ENCODE data around the gene TEX51. TPM values are rescaled to one million over a fixed set of nuclear protein-coding genes. Genes with fewer than 3 reads are reported as not detected.

The TEX51 gene
- polyA plus RNA-seq (2013, experiment 1 of 2), result not detected
- not detected for polyA plus RNA-seq (2013, experiment 2 of 2)

- H3K4me1 ChIP-seq (ENCODE audit: insufficient read depth, low read length), result no peaks in the 10 kb centered on the region
- H3K27me3 ChIP-seq (ENCODE audit: insufficient read depth, low read length), result no peaks in the 10 kb centered on the region
- no peak within 1 kb of the TSS for H3K27ac ChIP-seq (ENCODE audit: low read depth, low read length)
- H3K4me3 ChIP-seq (ENCODE audit: low read length), result no peak within 1 kb of the TSS
- H3K9ac ChIP-seq (ENCODE audit: low read depth, low read length), result no peak within 1 kb of the TSS
- no peaks in the 10 kb centered on the region for H3K36me3 ChIP-seq (ENCODE audit: insufficient read depth, low read length)
- no peaks in the 10 kb centered on the region for H3K9me3 ChIP-seq (ENCODE audit: insufficient read depth, low read depth, low read length)
- WGBS, result 89% methylated on average over 5 of the region's 5 CpGs
These were observed at the start of gene TEX51 for GRCh38 chr2:126898636-126899035. TEX51 (plus strand) TSS chr2:126898890; CDS start chr2:126898919, 29 bp downstream.

GRCh38 chr2:126849054-126849453 lies 49.6 kb upstream of the TEX51 start:
- H3K27me3 ChIP-seq (ENCODE audit: insufficient read depth, low read length), result no peaks in the 10 kb centered on the region

GRCh38 chr2:126849486-126849885 lies 49.2 kb upstream of the TEX51 start:
- Histone ChIP-seq H3K27ac (ENCODE audit: low read depth, low read length) (no peak overlapping the region), H3K9me3 (ENCODE audit: insufficient read depth, low read depth, low read length) (no peaks in the 10 kb centered on the region), H3K36me3 (ENCODE audit: insufficient read depth, low read length) (no peaks in the 10 kb centered on the region), H3K27me3 (ENCODE audit: insufficient read depth, low read length) (no peaks in the 10 kb centered on the region), H3K4me3 (ENCODE audit: low read length) (no peak overlapping the region), H3K4me1 (ENCODE audit: insufficient read depth, low read length) (no peaks in the 10 kb centered on the region), H3K9ac (ENCODE audit: low read depth, low read length) (no peak overlapping the region)
- 92% methylated on average over 4 of the region's 4 CpGs for WGBS

More at GRCh38 chr2:126849054-126849453, 49.6 kb upstream of the TEX51 start:
- Histone ChIP-seq H3K27ac (ENCODE audit: low read depth, low read length) (no peak overlapping the region), H3K9me3 (ENCODE audit: insufficient read depth, low read depth, low read length) (no peaks in the 10 kb centered on the region), H3K36me3 (ENCODE audit: insufficient read depth, low read length) (no peaks in the 10 kb centered on the region), H3K4me1 (ENCODE audit: insufficient read depth, low read length) (no peaks in the 10 kb centered on the region), H3K9ac (ENCODE audit: low read depth, low read length) (no peak overlapping the region), H3K4me3 (ENCODE audit: low read length) (no peak overlapping the region)
- WGBS, result 97% methylated on average over 2 of the region's 2 CpGs

DNA sequence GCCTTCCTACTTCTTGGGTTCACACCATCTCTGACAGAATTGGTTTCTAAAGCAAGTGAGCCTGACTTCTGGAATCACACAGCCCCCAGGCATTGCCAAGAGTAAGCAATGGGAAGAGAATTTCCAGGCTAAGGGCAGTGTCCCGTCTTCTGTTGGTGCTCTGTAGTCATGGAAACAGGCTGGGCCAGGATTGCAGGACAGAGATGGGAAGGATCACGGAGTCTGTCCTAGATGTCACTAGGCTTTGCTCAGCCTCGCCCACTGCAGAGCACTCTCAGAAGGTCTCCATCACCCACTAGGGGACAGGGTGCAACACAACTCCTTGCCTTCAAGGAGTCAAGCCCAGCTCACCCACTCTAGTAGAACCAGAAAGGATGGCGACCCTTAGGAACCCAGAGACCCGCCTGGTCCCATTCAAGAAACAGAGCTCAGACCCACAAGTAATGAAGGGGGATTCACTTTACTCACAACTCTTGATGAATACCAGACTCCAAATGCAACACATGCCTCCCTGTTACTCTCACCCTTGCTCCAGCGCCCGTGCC lies 48.6 kb upstream of the TEX51 start:
- WGBS, result 91% methylated on average over 7 of the region's 7 CpGs
- Histone ChIP-seq H3K36me3 (ENCODE audit: insufficient read depth, low read length) (no peaks in the 10 kb centered on the region), H3K27ac (ENCODE audit: low read depth, low read length) (no peak overlapping the region), H3K9me3 (ENCODE audit: insufficient read depth, low read depth, low read length) (no peaks in the 10 kb centered on the region), H3K27me3 (ENCODE audit: insufficient read depth, low read length) (no peaks in the 10 kb centered on the region), H3K4me1 (ENCODE audit: insufficient read depth, low read length) (no peaks in the 10 kb centered on the region), H3K4me3 (ENCODE audit: low read length) (no peak overlapping the region), H3K9ac (ENCODE audit: low read depth, low read length) (no peak overlapping the region)

- Histone ChIP-seq H3K4me3 (ENCODE audit: low read length) (no peak overlapping the region), H3K4me1 (ENCODE audit: insufficient read depth, low read length) (no peaks in the 10 kb centered on the region), H3K27ac (ENCODE audit: low read depth, low read length) (no peak overlapping the region), H3K27me3 (ENCODE audit: insufficient read depth, low read length) (no peaks in the 10 kb centered on the region), H3K36me3 (ENCODE audit: insufficient read depth, low read length) (no peaks in the 10 kb centered on the region), H3K9me3 (ENCODE audit: insufficient read depth, low read depth, low read length) (no peaks in the 10 kb centered on the region), H3K9ac (ENCODE audit: low read depth, low read length) (no peak overlapping the region)
- 93% methylated on average over 5 of the region's 5 CpGs for WGBS
These were observed 47.8 kb upstream of the TEX51 start for GRCh38 chr2:126850940-126851339.

DNA sequence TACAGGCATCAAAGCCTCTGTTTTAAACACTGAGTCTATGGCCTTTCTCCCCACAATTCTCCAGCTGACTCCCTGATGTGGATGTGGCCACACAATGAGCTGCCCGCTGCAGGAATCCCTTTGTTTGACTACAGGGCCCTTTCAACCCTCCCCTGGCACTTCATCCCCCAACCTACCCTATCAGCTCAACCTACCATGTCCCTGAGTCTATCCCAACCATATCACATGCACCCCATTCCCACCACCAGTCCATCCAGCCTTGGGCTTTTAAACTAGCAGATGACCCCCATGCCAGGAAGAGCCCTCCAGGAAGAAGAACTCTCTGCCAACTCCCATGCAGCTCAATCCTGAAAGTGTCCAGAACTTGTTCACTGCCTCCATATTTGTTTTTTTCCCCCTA lies 46.9 kb upstream of the TEX51 start:
- H3K9me3 ChIP-seq (ENCODE audit: insufficient read depth, low read depth, low read length), result no peaks in the 10 kb centered on the region
- WGBS, result 91% methylated on average over 1 of the region's 1 CpG
- H3K27me3 ChIP-seq (ENCODE audit: insufficient read depth, low read length), result no peaks in the 10 kb centered on the region
- H3K4me3 ChIP-seq (ENCODE audit: low read length), result no peak overlapping the region
- no peak overlapping the region for H3K27ac ChIP-seq (ENCODE audit: low read depth, low read length)
- H3K36me3 ChIP-seq (ENCODE audit: insufficient read depth, low read length), result no peaks in the 10 kb centered on the region
- H3K4me1 ChIP-seq (ENCODE audit: insufficient read depth, low read length), result no peaks in the 10 kb centered on the region
- H3K9ac ChIP-seq (ENCODE audit: low read depth, low read length), result no peak overlapping the region

GRCh38 chr2:126852361-126852760 lies 46.3 kb upstream of the TEX51 start:
- no peak overlapping the region for H3K27ac ChIP-seq (ENCODE audit: low read depth, low read length)
- H3K27me3 ChIP-seq (ENCODE audit: insufficient read depth, low read length), result no peaks in the 10 kb centered on the region
- H3K4me3 ChIP-seq (ENCODE audit: low read length), result no peak overlapping the region
- H3K4me1 ChIP-seq (ENCODE audit: insufficient read depth, low read length), result no peaks in the 10 kb centered on the region
- no peak overlapping the region for H3K9ac ChIP-seq (ENCODE audit: low read depth, low read length)
- H3K9me3 ChIP-seq (ENCODE audit: insufficient read depth, low read depth, low read length), result no peaks in the 10 kb centered on the region
- WGBS, result 87% methylated on average over 1 of the region's 1 CpG
- H3K36me3 ChIP-seq (ENCODE audit: insufficient read depth, low read length), result no peaks in the 10 kb centered on the region

DNA sequence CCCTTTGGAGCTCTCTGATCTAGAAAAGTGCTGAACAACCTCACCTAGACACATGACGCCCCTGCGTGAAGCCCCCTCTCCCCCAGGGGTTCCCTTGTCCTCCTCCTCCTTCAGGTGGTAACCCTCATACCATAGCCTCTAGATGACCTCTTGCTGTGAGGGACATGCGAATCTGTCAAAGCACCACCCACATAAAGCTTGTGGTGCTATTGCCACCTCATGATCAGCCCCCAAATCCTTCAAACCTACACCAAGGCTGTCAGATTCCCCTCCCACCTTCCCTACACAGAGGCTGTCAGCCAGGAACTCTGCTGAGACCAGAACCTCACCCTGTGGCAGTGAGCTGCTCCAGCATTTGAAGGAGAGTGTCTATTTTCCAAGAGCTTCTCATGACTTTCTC lies 43.1 kb upstream of the TEX51 start:
- no peaks in the 10 kb centered on the region for H3K9me3 ChIP-seq (ENCODE audit: insufficient read depth, low read depth, low read length)
- no peak overlapping the region for H3K4me3 ChIP-seq (ENCODE audit: low read length)
- no peaks in the 10 kb centered on the region for H3K36me3 ChIP-seq (ENCODE audit: insufficient read depth, low read length)
- H3K4me1 ChIP-seq (ENCODE audit: insufficient read depth, low read length), result no peaks in the 10 kb centered on the region
- 85% methylated on average over 3 of the region's 3 CpGs for WGBS
- H3K27ac ChIP-seq (ENCODE audit: low read depth, low read length), result no peak overlapping the region
- no peaks in the 10 kb centered on the region for H3K27me3 ChIP-seq (ENCODE audit: insufficient read depth, low read length)
- no peak overlapping the region for H3K9ac ChIP-seq (ENCODE audit: low read depth, low read length)

DNA sequence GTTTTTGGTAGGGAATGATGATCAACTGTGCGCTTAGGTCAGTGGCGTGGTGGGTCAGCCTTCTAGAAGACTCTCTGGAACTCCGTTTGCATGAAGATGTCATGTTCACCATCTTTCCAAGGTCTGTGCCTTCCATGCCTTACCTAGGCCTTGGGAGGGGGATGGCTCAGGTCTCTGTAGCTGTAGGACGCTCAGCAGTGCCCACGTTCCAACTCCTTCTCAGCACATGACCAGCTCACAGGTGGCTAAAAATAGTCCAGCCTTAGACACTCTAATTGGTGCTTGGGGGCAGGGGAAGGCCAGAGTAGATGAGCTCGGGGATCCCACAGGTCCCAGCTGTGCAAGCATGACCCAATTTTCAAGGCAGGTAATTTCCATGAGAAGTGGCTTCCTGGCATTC lies 42.3 kb upstream of the TEX51 start:
- H3K4me3 ChIP-seq (ENCODE audit: low read length), result no peak overlapping the region
- no peaks in the 10 kb centered on the region for H3K27me3 ChIP-seq (ENCODE audit: insufficient read depth, low read length)
- H3K9ac ChIP-seq (ENCODE audit: low read depth, low read length), result no peak overlapping the region
- no peaks in the 10 kb centered on the region for H3K4me1 ChIP-seq (ENCODE audit: insufficient read depth, low read length)
- H3K36me3 ChIP-seq (ENCODE audit: insufficient read depth, low read length), result no peaks in the 10 kb centered on the region
- H3K9me3 ChIP-seq (ENCODE audit: insufficient read depth, low read depth, low read length), result no peaks in the 10 kb centered on the region
- no peak overlapping the region for H3K27ac ChIP-seq (ENCODE audit: low read depth, low read length)
- WGBS, result 78% methylated on average over 6 of the region's 6 CpGs

DNA sequence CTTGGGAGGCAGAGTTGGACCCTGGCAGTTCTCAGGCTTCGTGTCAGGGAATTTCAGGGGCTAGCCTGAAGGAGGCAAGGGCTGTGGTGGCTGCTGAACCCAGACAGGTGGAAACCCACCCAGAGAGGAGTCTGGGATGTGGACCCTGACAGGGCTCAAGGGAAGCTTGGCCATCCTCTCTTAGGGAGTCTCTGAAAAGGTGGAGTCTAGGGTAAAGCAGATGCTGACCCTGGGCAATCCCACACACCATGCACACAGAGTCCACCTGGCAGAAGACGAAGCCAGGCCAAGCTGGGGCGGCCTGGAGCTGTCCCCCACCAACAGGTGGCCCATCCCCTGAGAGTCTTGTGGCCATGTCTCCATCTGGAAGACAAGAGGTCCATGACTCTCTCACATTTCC lies 41.2 kb upstream of the TEX51 start:
- no peaks in the 10 kb centered on the region for H3K4me1 ChIP-seq (ENCODE audit: insufficient read depth, low read length)
- no peaks in the 10 kb centered on the region for H3K36me3 ChIP-seq (ENCODE audit: insufficient read depth, low read length)
- no peak overlapping the region for H3K27ac ChIP-seq (ENCODE audit: low read depth, low read length)
- no peaks in the 10 kb centered on the region for H3K27me3 ChIP-seq (ENCODE audit: insufficient read depth, low read length)
- H3K4me3 ChIP-seq (ENCODE audit: low read length), result no peak overlapping the region
- no peak overlapping the region for H3K9ac ChIP-seq (ENCODE audit: low read depth, low read length)
- no peaks in the 10 kb centered on the region for H3K9me3 ChIP-seq (ENCODE audit: insufficient read depth, low read depth, low read length)
- WGBS, result 96% methylated on average over 3 of the region's 3 CpGs

- Histone ChIP-seq H3K27me3 (ENCODE audit: insufficient read depth, low read length) (no peaks in the 10 kb centered on the region), H3K4me1 (ENCODE audit: insufficient read depth, low read length) (no peaks in the 10 kb centered on the region), H3K9me3 (ENCODE audit: insufficient read depth, low read depth, low read length) (no peaks in the 10 kb centered on the region), H3K9ac (ENCODE audit: low read depth, low read length) (no peak overlapping the region), H3K27ac (ENCODE audit: low read depth, low read length) (no peak overlapping the region), H3K36me3 (ENCODE audit: insufficient read depth, low read length) (no peaks in the 10 kb centered on the region), H3K4me3 (ENCODE audit: low read length) (no peak overlapping the region)
- 93% methylated on average over 4 of the region's 4 CpGs for WGBS
These were observed 40.7 kb upstream of the TEX51 start for GRCh38 chr2:126858013-126858412.

- H3K36me3 ChIP-seq (ENCODE audit: insufficient read depth, low read length), result no peaks in the 10 kb centered on the region
- no peaks in the 10 kb centered on the region for H3K4me1 ChIP-seq (ENCODE audit: insufficient read depth, low read length)
- H3K4me3 ChIP-seq (ENCODE audit: low read length), result no peak overlapping the region
- no peak overlapping the region for H3K9ac ChIP-seq (ENCODE audit: low read depth, low read length)
- no peak overlapping the region for H3K27ac ChIP-seq (ENCODE audit: low read depth, low read length)
- WGBS, result 89% methylated on average over 3 of the region's 3 CpGs
- no peaks in the 10 kb centered on the region for H3K27me3 ChIP-seq (ENCODE audit: insufficient read depth, low read length)
- H3K9me3 ChIP-seq (ENCODE audit: insufficient read depth, low read depth, low read length), result no peaks in the 10 kb centered on the region
These were observed 40.3 kb upstream of the TEX51 start for GRCh38 chr2:126858436-126858835.
